ENCODE results near the gene RABEP2.

- no peak for TF ChIP-seq POLR2AphosphoS5 (IDR thresholded peaks at IDR 0.05)
- TF ChIP-seq POLR2A (IDR thresholded peaks at IDR 0.05): no peak
These were observed 65.7 kb downstream of the RABEP2 start for GRCh38 chr16:28859326-28859725.
